ENCODE data around the gene ZNF667. TPM values are rescaled to one million over a fixed set of nuclear protein-coding genes. Genes with fewer than 3 reads are reported as not detected.

ZNF667 gene
- total RNA-seq, 1 experiment from 2014 or later: not detected

- Histone ChIP-seq H3K36me3 (peaks cover 9% of the 10 kb centered on the region; the same call in 1 of the 2 replicates), H3K4me1 (replicated peaks) (0 out of 2 replicates have a peak, but pooled peaks cover 3% of the 10 kb centered on the region), H3K4me3 (no peak overlapping the region), H3K27ac (no peak overlapping the region), H3K27me3 (replicated peaks) (no peaks in the 10 kb centered on the region), H3K9me3 (replicated peaks) (peaks cover 39% of the 10 kb centered on the region)
- DNase-seq (ENCODE audit: low read depth in 1 of 2, low spot score in 2 of 2): no peak
Measured at GRCh38 chr19:56405062-56405461, 72.1 kb downstream of the ZNF667 start.

- H3K36me3 ChIP-seq: peaks cover 9% of the 10 kb centered on the region; the same call in 1 of the 2 replicates
- H3K27ac ChIP-seq: no peak overlapping the region
- peak overlapping the region; percentile 53 for H3K4me3 ChIP-seq
- 0 out of 2 replicates have a peak, but pooled peaks cover 3% of the 10 kb centered on the region for H3K4me1 ChIP-seq (replicated peaks)
- H3K9me3 ChIP-seq (replicated peaks): peaks cover 41% of the 10 kb centered on the region
- no peaks in the 10 kb centered on the region for H3K27me3 ChIP-seq (replicated peaks)
- no peak for DNase-seq (ENCODE audit: low read depth in 1 of 2, low spot score in 2 of 2)
Measured at GRCh38 chr19:56404705-56405056, 72.5 kb downstream of the ZNF667 start.

GRCh38 chr19:56403764-56404704, 73.1 kb downstream of the ZNF667 start, which contains the start of gene ZNF583:
TSS of gene ZNF583 (plus strand) at chr19:56404332. CDS start at chr19:56407115, 2,783 bp downstream.
- Histone ChIP-seq H3K27me3 (replicated peaks) (no peaks in the 10 kb centered on the region), H3K36me3 (peaks cover 6% of the 10 kb centered on the region; the same call in 1 of the 2 replicates), H3K4me3 (peak within 1 kb of the TSS; percentile 53), H3K4me1 (replicated peaks) (0 out of 2 replicates have a peak, but pooled peaks cover 3% of the 10 kb centered on the region), H3K27ac (peak within 1 kb of the TSS; percentile 8; the same call in 1 of the 2 replicates), H3K9me3 (replicated peaks) (peaks cover 39% of the 10 kb centered on the region)
- peak; percentile 69 to 72 for DNase-seq (ENCODE audit: low read depth in 1 of 2, low spot score in 2 of 2)

GRCh38 chr19:56403261-56403660, 73.9 kb downstream of the ZNF667 start:
- H3K9me3 ChIP-seq (replicated peaks): peaks cover 40% of the 10 kb centered on the region
- H3K27ac ChIP-seq: no peak overlapping the region
- no peak for DNase-seq (ENCODE audit: low read depth in 1 of 2, low spot score in 2 of 2)
- peak overlapping the region; percentile 53 for H3K4me3 ChIP-seq
- peaks cover 3% of the 10 kb centered on the region; the same call in 1 of the 2 replicates for H3K36me3 ChIP-seq
- H3K4me1 ChIP-seq (replicated peaks): 0 out of 2 replicates have a peak, but pooled peaks cover 3% of the 10 kb centered on the region
- H3K27me3 ChIP-seq (replicated peaks): no peaks in the 10 kb centered on the region

GRCh38 chr19:56400485-56400884, 76.7 kb downstream of the ZNF667 start:
- Histone ChIP-seq H3K27me3 (replicated peaks) (no peaks in the 10 kb centered on the region), H3K4me1 (replicated peaks) (0 out of 2 replicates have a peak, but pooled peaks cover 3% of the 10 kb centered on the region), H3K36me3 (no peaks in the 10 kb centered on the region), H3K9me3 (replicated peaks) (peaks cover 35% of the 10 kb centered on the region), H3K4me3 (no peak overlapping the region), H3K27ac (no peak overlapping the region)
- no peak for DNase-seq (ENCODE audit: low read depth in 1 of 2, low spot score in 2 of 2)

GRCh38 chr19:56398809-56399208, 78.3 kb downstream of the ZNF667 start:
- Histone ChIP-seq H3K4me3 (no peak overlapping the region), H3K4me1 (replicated peaks) (no peaks in the 10 kb centered on the region), H3K27ac (no peak overlapping the region), H3K9me3 (replicated peaks) (peaks cover 28% of the 10 kb centered on the region), H3K36me3 (no peaks in the 10 kb centered on the region), H3K27me3 (replicated peaks) (no peaks in the 10 kb centered on the region)
- DNase-seq (ENCODE audit: low read depth in 1 of 2, low spot score in 2 of 2): no peak

- no peaks in the 10 kb centered on the region for H3K4me1 ChIP-seq (replicated peaks)
- no peaks in the 10 kb centered on the region for H3K36me3 ChIP-seq
- peak within 1 kb of the TSS; percentile 32 for H3K4me3 ChIP-seq
- H3K27ac ChIP-seq: no peak within 1 kb of the TSS
- peaks cover 32% of the 10 kb centered on the region for H3K9me3 ChIP-seq (replicated peaks)
- DNase-seq (ENCODE audit: low read depth in 1 of 2, low spot score in 2 of 2): peak; percentile 16 to 51
- H3K27me3 ChIP-seq (replicated peaks): no peaks in the 10 kb centered on the region
Measured at GRCh38 chr19:56393119-56394012, 83.8 kb downstream of the ZNF667 start, which contains the start of gene ZNF582. TSS of gene ZNF582 (minus strand) at chr19:56393534. CDS start at chr19:56391752, 1,782 bp downstream.

Other genes with a start within 250 kb of the ZNF667 start
- gene EDDM13, start 204.6 kb downstream of the ZNF667 start, total RNA-seq (2014; rRNA removed; shearing (Covaris generic)): not detected in 2 replicates
- 9.7 TPM in 1 of 2 replicates, not detected in the other for gene ZSCAN5A, start 162.5 kb downstream of the ZNF667 start, total RNA-seq (2014; rRNA removed; shearing (Covaris generic))
- 0.87 TPM in 1 of 2 replicates, not detected in the other for gene ZNF582, start 83.8 kb downstream of the ZNF667 start, total RNA-seq (2014; rRNA removed; shearing (Covaris generic))
- 1.9 and 14.0 TPM in 2 replicates for gene ZNF583, start 73.0 kb downstream of the ZNF667 start, total RNA-seq (2014; rRNA removed; shearing (Covaris generic))
- 0.03 TPM in 1 of 2 replicates, not detected in the other for gene ZNF471, start 30.5 kb upstream of the ZNF667 start, total RNA-seq (2014; rRNA removed; shearing (Covaris generic))
- gene ZFP28, start 61.6 kb upstream of the ZNF667 start, total RNA-seq (2014; rRNA removed; shearing (Covaris generic)): 1.4 and 28.1 TPM in 2 replicates
- 0.60 and 2.3 TPM in 2 replicates for gene ZNF470, start 90.1 kb upstream of the ZNF667 start, total RNA-seq (2014; rRNA removed; shearing (Covaris generic))
- 4.4 and 7.4 TPM in 2 replicates for gene ZNF71, start 118.0 kb upstream of the ZNF667 start, total RNA-seq (2014; rRNA removed; shearing (Covaris generic))
- 0.45 TPM in 1 of 2 replicates, not detected in the other for gene SMIM17, start 165.8 kb upstream of the ZNF667 start, total RNA-seq (2014; rRNA removed; shearing (Covaris generic))
- not detected in 2 replicates for gene ZNF835, start 194.4 kb upstream of the ZNF667 start, total RNA-seq (2014; rRNA removed; shearing (Covaris generic))